Tibial nerve (tissue), 4 donors: Measurements from ENCODE around the gene NT5DC2.

Source experiments
- CTCF ChIP-seq, 5 experiments: fragments of 200-600 bp in 3 of 5; fragments of 450-650 bp in 2 of 5; sonication (generic) in 3 of 5; IDR thresholded peaks; one replicate each; pipeline ENCODE4 v1.5.1; 2016 to 2019; ENCODE audit warnings: antibody characterized with exemption in 5 of 5, mild to moderate bottlenecking in 3 of 5, moderate library complexity in 2 of 5
- EP300 ChIP-seq, 2 donors: sonication (generic); formaldehyde crosslinking; IDR thresholded peaks; one replicate each; pipeline ENCODE4 v1.6.1; 2017; ENCODE audit warnings: antibody characterized with exemption in 2 of 2, mild to moderate bottlenecking in 1 of 2
- POLR2A ChIP-seq, 2 donors: fragments of 450-650 bp; IDR thresholded peaks; one replicate each; pipeline ENCODE4 v1.6.1; 2017; ENCODE audit warnings: antibody characterized with exemption in 2 of 2, mild to moderate bottlenecking in 2 of 2, moderate library complexity in 2 of 2

GRCh38 chr3:52563984-52564383, 30.3 kb upstream of the NT5DC2 start:
- TF ChIP-seq EP300 (IDR thresholded peaks at IDR 0.05) (no peak), CTCF (IDR thresholded peaks at IDR 0.05) (no peak), POLR2A (IDR thresholded peaks at IDR 0.05) (no peak)
